Measurements from ENCODE around the gene MAPK14. TPM values are rescaled to one million over a fixed set of nuclear protein-coding genes. Genes with fewer than 3 reads are reported as not detected.
"Not testable (repeated sequence)": the region's sequence is repeated elsewhere in the genome, so short reads cannot be mapped to it uniquely, and the experiment has no call there.

MAPK14 gene
- total RNA-seq, 2 experiments from 2014 or later: 39.1 to 44.0 TPM

DNA sequence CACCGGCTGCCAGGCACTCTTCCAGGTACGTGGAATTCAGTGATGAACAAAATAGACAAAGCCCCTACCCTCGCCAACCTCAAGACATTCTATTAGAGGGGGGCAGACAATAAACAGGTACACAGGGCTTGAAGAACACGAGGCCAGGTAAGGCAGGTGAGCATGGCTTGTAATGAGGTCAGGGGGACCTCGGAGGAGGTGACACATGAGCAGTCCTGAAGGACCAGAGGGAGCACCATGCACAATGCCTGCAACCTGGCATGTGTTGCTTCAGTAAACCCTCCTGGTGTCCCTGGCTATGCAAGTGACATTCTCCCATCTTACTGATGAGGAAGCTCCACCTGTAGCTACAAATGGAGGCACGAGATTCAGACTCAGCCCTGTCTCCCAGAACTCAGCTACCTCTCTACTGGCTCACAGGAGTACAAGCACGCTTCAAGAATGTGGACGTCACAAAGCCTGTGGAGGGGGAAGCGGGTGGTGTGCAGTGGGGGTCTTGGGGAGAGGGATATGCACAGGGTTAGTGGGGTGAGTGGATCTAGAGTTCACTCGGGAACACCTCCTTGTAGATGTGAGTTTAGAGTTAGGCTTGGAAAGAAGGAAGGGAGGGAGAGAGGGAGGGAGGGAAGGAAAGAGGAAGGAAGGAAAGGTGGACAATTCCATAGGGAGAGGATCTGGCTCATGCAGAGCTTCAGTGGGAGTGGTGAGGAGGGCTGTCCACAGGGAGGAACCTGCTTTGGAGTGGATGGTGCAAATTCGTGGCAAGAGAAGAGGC lies 95.1 kb downstream of the MAPK14 start:
- Mint-ChIP-seq H3K36me3 (ENCODE audit: low read depth) (peaks cover 7% of the 10 kb centered on the region), H3K27me3 (no peaks in the 10 kb centered on the region), H3K4me1 (peaks cover 91% of the 10 kb centered on the region), H3K27ac (peak overlapping the region; percentile 99), H3K4me3 (no peak overlapping the region), H3K9me3 (ENCODE audit: low read depth) (no peaks in the 10 kb centered on the region)
- CTCF ChIA-PET: interaction anchor here (0.7 to 2.6 kb wide), 5 partner anchors 8 to 91 kb away, joined by 3 to 32 read pairs (median 4); partner anchors contain the start of gene MAPK13
- DNase-seq: no peak
- intact Hi-C loops (cut with DNase I, micrococcal nuclease): loop anchor here (1.0 to 10.0 kb wide), 7 partner anchors 74 to 818 kb away; partner anchors contain the start of genes BRPF3 (in 1 of the 2), KCTD20 (in 1 of the 2) and PXT1 (in 1 of the 2)
- POLR2A ChIA-PET: interaction anchor here (1.1 to 2.3 kb wide), 2 partner anchors 9 to 152 kb away, joined by 3 to 31 read pairs; no protein-coding TSS in a partner anchor
- ATAC-seq: no peak

DNA sequence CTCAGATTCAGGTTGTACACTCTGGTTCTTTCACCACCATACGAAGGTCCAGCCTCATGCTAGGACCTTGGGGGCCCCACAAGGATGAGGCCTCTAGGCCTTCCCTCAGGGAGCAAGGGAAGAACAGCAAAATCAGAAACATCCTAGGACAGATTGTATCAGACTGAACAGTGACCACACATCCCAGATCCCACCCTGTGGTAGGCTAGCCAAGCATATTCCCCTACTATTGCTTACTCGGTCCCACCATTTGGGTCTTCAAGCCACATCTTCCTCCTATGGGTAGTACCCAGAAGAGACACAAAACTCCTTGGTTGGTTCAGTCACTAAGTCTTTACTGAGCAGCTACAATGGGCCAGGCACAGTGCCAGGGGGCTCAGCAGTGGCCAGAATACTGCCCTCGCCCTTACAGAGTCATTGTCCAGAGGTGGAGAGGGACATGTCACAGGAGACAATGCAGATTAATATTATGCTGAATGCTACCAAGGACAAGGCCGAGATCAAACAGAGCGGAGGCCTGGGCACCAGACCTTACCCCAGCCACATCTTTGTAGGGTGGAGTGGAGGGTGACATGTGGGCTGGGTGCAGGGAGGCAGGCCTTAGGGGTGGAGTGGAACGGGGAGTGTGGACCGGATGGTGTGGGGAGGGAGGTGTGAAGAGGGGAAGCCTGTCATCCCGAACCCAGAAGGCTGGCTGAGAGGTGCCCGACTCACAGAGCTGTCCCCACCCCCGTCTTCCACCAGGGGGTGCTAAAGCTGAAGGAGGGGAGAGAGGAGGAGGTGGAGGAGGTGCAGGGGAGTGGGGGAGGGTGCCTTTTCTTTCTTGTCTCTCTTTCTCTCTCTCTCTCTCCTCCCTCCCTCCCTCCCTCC lies 95.9 kb downstream of the MAPK14 start:
- Mint-ChIP-seq H3K4me3 (peak overlapping the region; percentile 27), H3K4me1 (peaks cover 89% of the 10 kb centered on the region), H3K36me3 (ENCODE audit: low read depth) (peaks cover 7% of the 10 kb centered on the region), H3K27me3 (no peaks in the 10 kb centered on the region), H3K27ac (peak overlapping the region; percentile 64), H3K9me3 (ENCODE audit: low read depth) (no peaks in the 10 kb centered on the region)
- intact Hi-C loops (cut with DNase I, micrococcal nuclease): loop anchor here (1.0 to 10.0 kb wide), 7 partner anchors 73 to 819 kb away; partner anchors contain the start of genes BRPF3 (in 1 of the 2), KCTD20 (in 1 of the 2) and PXT1 (in 1 of the 2)
- peak; percentile 77 for ATAC-seq
- peak; percentile 95 for DNase-seq
- CTCF ChIA-PET: interaction anchor here (0.5 to 1.6 kb wide), 8 partner anchors 8 to 380 kb away, joined by 3 to 4 read pairs (median 3); no protein-coding TSS in a partner anchor
- POLR2A ChIA-PET: interaction anchor here (0.7 to 1.1 kb wide), 2 partner anchors 27 to 153 kb away, joined by 3 read pairs; no protein-coding TSS in a partner anchor

DNA sequence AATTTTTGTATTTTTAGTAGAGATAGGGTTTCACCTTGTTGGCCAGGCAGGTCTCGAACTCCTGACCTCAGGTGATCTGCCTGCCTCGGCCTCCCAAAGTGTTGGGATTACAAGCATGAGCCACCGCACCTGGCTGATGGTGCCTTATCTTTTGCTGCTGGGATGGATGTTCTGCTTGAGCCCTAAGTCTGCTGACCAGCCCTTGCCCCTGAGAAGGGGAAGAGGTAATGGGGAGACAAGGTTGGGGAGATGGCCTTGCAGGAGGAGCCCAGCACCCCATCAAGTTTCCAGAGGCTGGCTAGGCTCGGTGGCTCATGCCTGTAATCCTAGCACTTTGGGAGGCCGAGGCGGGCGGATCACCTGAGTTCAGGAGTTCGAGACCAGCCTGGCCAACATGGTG lies 96.7 kb downstream of the MAPK14 start:
- Mint-ChIP-seq H3K4me1 (peaks cover 84% of the 10 kb centered on the region), H3K4me3 (peak overlapping the region; percentile 27)
- not testable (repeated sequence) for ATAC-seq; H3K9me3 Mint-ChIP-seq (ENCODE audit: low read depth); H3K36me3 Mint-ChIP-seq (ENCODE audit: low read depth); DNase-seq; H3K27ac Mint-ChIP-seq; H3K27me3 Mint-ChIP-seq
- intact Hi-C loops (cut with DNase I, micrococcal nuclease): loop anchor here (5.0 to 10.0 kb wide), 4 partner anchors 318 to 820 kb away; partner anchors contain the start of genes KCTD20 (in 1 of the 2) and PXT1 (in 1 of the 2)
- POLR2A ChIA-PET: interaction anchor here (0.7 kb wide), 1 partner anchor 26 kb away, joined by 3 read pairs; no protein-coding TSS in a partner anchor
- CTCF ChIA-PET: interaction anchor here (0.5 to 1.6 kb wide), 5 partner anchors 11 to 380 kb away, joined by 3 to 4 read pairs (median 3); no protein-coding TSS in a partner anchor

DNA sequence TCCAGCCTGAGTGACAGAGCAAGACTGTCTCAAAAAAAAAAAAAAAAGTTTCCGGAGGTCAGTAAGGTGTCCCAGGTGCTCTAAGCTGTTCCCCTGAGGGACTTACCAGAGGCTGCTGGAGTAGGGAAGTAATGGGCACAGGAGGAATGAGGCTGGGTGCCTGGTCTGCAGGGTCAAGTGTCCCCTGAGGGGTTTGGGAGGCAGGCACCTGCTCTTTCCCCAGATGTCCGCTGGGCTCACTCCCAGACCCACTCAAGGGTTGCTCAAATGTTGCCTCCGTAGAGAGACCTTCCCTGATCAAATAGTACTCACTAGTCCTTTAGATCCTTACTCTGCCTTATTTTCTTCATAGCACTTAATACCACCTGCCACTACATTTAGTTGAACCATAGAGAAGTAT lies 97.3 kb downstream of the MAPK14 start:
- intact Hi-C loops (cut with DNase I, micrococcal nuclease): loop anchor here (5.0 to 10.0 kb wide), 4 partner anchors 317 to 820 kb away; partner anchors contain the start of genes KCTD20 (in 1 of the 2) and PXT1 (in 1 of the 2)
- Mint-ChIP-seq H3K4me3 (no peak overlapping the region), H3K36me3 (ENCODE audit: low read depth) (no peaks in the 10 kb centered on the region), H3K4me1 (peaks cover 82% of the 10 kb centered on the region), H3K27ac (no peak overlapping the region), H3K9me3 (ENCODE audit: low read depth) (no peaks in the 10 kb centered on the region), H3K27me3 (no peaks in the 10 kb centered on the region)
- no peak for DNase-seq
- no peak for ATAC-seq
- ChIA-PET POLR2A (no interaction called here), CTCF (interaction anchor here (1.5 to 1.6 kb wide), 2 partner anchors 12 to 86 kb away, joined by 3 to 4 read pairs; no protein-coding TSS in a partner anchor)

DNA sequence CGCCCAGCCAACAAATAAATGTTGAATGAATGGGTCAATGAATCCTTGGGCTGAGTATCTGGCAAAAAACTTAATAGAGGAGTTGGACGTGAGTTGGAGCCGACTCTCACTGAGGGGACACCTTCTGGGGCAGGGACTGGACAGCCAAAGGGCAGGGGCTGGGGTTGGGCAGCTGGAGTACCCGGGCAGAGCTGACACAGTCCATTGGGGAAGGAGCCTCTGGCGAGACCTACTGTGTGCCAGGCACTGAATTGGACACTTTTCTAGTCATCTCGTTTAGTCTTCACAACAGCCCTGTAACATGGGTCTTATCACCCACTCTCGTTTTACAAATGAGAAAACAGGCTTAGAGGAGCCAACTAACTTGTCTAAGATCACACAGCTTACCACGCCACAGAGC lies 98.0 kb downstream of the MAPK14 start:
- POLR2A ChIA-PET: interaction anchor here (0.5 kb wide), 1 partner anchor 78 kb away, joined by 5 read pairs; no protein-coding TSS in a partner anchor
- CTCF ChIA-PET: interaction anchor here (0.8 kb wide), 1 partner anchor 100 kb away, joined by 5 read pairs; no protein-coding TSS in a partner anchor
- Mint-ChIP-seq H3K4me1 (peaks cover 77% of the 10 kb centered on the region), H3K27ac (peak overlapping the region; percentile 22), H3K4me3 (no peak overlapping the region), H3K36me3 (ENCODE audit: low read depth) (no peaks in the 10 kb centered on the region), H3K27me3 (no peaks in the 10 kb centered on the region), H3K9me3 (ENCODE audit: low read depth) (no peaks in the 10 kb centered on the region)
- DNase-seq (no peak), ATAC-seq (no peak)
- intact Hi-C loops (cut with DNase I, micrococcal nuclease): loop anchor here in 1 of 2 experiments (10.0 kb wide), 1 partner anchor 821 kb away; no protein-coding TSS in a partner anchor

DNA sequence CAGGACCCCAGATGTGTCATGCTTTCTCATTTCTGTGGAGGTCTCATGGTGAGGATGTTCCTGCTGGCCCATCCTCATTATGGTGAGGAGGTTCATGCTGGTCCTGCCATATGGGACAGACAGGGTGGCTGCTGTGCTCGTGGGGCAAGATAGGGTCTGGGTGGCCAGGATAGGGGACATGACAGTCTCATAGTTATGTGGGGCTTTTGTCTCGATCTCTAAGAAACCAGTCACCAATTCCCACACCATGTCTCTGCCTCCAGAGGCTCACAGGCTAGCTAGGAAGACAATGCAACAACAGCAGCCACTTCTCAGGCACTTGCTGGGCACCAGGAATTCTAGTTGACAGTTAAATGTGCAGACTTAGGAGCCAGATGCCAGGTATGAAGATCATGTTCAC lies 98.5 kb downstream of the MAPK14 start:
- Mint-ChIP-seq H3K4me1 (peaks cover 76% of the 10 kb centered on the region), H3K4me3 (no peak overlapping the region), H3K36me3 (ENCODE audit: low read depth) (peaks cover 2% of the 10 kb centered on the region), H3K9me3 (ENCODE audit: low read depth) (no peaks in the 10 kb centered on the region), H3K27ac (peak overlapping the region; percentile 22), H3K27me3 (no peaks in the 10 kb centered on the region)
- ATAC-seq (no peak), DNase-seq (no peak)
- intact Hi-C loops (cut with DNase I, micrococcal nuclease): loop anchor here (1.0 to 10.0 kb wide), 2 partner anchors 233 to 821 kb away; no protein-coding TSS in a partner anchor
- POLR2A ChIA-PET: no interaction called here
- CTCF ChIA-PET: interaction anchor here (0.8 to 1.3 kb wide), 6 partner anchors 8 to 215 kb away, joined by 3 to 6 read pairs (median 4); no protein-coding TSS in a partner anchor

DNA sequence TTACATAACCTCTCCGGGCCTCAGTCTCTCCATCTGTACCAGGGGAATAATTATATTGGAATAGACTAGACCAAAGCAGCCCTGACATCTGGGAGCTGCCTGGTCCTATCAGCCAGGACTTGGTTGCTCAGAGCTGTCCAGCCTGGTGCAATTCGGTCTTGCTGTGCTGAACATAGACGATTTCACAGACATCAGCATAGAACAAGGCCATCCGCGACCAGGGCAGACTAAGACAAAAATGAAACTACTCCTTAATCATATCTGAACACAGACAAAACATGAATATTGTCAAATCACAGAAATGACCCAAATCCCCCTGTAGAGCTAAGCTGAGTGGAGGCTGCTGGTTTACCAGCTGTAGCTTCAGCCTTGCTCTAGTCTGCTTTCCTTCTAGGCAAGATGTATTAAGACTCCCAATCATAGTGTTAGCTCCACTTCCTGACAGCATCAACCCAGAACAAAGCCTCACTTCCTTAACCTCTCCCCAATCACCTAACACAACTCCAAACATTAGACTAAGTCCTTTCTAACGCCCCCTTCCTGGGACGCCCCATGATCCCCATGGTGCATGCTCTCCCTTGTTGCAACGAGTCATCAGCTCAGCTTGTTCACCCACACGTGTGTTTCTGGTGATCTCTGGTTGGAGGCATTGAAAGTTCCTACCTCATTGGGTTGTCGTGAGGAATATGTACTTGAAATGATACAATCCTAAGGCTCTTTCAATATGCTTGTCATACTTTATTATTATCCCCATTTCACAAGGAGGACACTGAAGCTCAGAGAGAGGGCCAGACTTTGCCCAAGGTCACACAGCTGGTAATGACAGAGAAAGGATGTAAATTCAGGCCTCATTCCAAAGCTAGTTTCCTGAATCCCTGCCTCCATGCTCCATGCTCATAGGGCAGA lies 99.2 kb downstream of the MAPK14 start:
- Mint-ChIP-seq H3K36me3 (ENCODE audit: low read depth) (peaks cover 3% of the 10 kb centered on the region), H3K4me1 (peaks cover 72% of the 10 kb centered on the region), H3K27ac (peak overlapping the region; percentile 41), H3K27me3 (no peaks in the 10 kb centered on the region), H3K9me3 (ENCODE audit: low read depth) (no peaks in the 10 kb centered on the region), H3K4me3 (no peak overlapping the region)
- DNase-seq (peak; percentile 57), ATAC-seq (peak; percentile 1)
- ChIA-PET POLR2A (no interaction called here), CTCF (interaction anchor here (0.5 to 1.3 kb wide), 7 partner anchors 8 to 462 kb away, joined by 3 to 6 read pairs (median 3); no protein-coding TSS in a partner anchor)
- intact Hi-C loops (cut with DNase I, micrococcal nuclease): loop anchor here (1.0 to 10.0 kb wide), 2 partner anchors 232 to 822 kb away; no protein-coding TSS in a partner anchor

DNA sequence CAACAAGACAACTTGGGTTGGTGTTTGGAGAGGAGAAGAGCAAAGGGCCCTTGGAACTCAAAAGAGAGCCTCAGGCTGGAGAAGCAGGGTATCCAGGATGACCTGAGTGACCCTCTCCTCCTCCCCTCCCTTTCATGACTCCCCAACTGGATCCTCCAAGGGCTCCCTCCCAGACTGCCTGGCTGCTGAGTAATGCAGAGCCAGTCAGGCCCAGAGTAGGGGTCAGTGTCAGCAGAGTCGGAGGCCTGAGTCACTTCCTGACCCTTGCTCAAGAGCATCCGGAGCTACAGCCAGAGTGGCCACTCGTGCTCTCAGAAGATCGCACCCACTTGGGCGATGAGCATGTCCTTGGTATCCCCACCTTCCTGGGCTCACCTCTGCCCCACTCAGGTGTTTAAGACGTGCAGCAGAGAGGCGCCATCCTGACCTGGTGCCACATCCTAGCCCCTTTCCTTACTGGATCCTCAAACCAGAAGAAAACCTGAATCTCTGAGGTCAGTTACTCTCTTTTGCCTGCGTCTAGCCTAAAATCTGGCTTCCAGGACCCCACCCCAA lies 99.9 kb downstream of the MAPK14 start:
- ATAC-seq (no peak), DNase-seq (no peak)
- Mint-ChIP-seq H3K36me3 (ENCODE audit: low read depth) (peaks cover 8% of the 10 kb centered on the region), H3K27ac (no peak overlapping the region), H3K4me3 (no peak overlapping the region), H3K4me1 (peaks cover 73% of the 10 kb centered on the region), H3K27me3 (no peaks in the 10 kb centered on the region), H3K9me3 (ENCODE audit: low read depth) (no peaks in the 10 kb centered on the region)
- intact Hi-C loops (cut with DNase I, micrococcal nuclease): loop anchor here in 1 of 2 experiments (10.0 kb wide), 1 partner anchor 823 kb away; no protein-coding TSS in a partner anchor
- ChIA-PET CTCF (interaction anchor here (1.1 to 1.3 kb wide), 2 partner anchors 9 to 32 kb away, joined by 4 to 6 read pairs; no protein-coding TSS in a partner anchor), POLR2A (no interaction called here)

DNA sequence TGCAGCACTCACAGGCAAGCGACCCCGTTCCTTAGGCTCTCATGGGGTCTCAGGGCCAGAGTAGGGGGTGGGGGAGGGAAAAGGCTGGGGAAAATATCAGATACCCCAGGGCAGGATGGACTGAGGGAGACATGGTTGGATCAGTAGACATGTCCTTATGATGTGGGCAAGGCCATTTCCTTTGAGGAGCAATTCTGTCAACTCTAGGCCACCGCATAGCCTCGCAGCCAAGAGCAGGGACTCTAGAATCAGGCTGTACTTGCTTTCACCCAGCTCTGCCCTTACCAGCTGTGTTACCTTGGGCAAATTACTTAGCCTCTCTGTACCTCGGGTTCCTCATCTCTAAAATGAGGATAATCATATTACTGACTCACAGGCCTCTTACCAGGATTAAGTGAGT lies 100.5 kb downstream of the MAPK14 start:
- CTCF ChIA-PET: no interaction called here
- no peak for DNase-seq
- no peaks in the 10 kb centered on the region for H3K9me3 Mint-ChIP-seq (ENCODE audit: low read depth)
- H3K27me3 Mint-ChIP-seq: no peaks in the 10 kb centered on the region
- H3K36me3 Mint-ChIP-seq (ENCODE audit: low read depth): peaks cover 13% of the 10 kb centered on the region
- intact Hi-C loops (cut with DNase I, micrococcal nuclease): loop anchor here in 1 of 2 experiments (10.0 kb wide), 1 partner anchor 823 kb away; no protein-coding TSS in a partner anchor
- ATAC-seq: no peak
- peaks cover 73% of the 10 kb centered on the region for H3K4me1 Mint-ChIP-seq
- no peak overlapping the region for H3K4me3 Mint-ChIP-seq
- POLR2A ChIA-PET: no interaction called here
- no peak overlapping the region for H3K27ac Mint-ChIP-seq

Measured in activated CD4-positive, alpha-beta T cell treated with anti-CD3 and anti-CD28 coated beads for 36 hours (primary cell).